Thoracic aorta (tissue), 2 donors: ENCODE data around the gene VAT1L. TPM values are rescaled to one million over a fixed set of nuclear protein-coding genes. Genes with fewer than 3 reads are reported as not detected.

Experiments used
- ATAC-seq: fragments of 150-250 bp; one replicate; pipeline ENCODE4 v1.8.0; 2017; ENCODE audit warnings: low read depth; ENCODE audit not compliant: insufficient number of reproducible peaks, low FRiP score
- DNase-seq: peaks from one replicate; pipeline ENCODE4 v3.0.0-alpha.2; 2020; ENCODE audit warnings: low spot score
- H3K27ac ChIP-seq, 2 donors: fragments of 200-600 bp; sonication (generic); 1 replicate in 1 of 2; 2 replicates in 1 of 2; pipeline ENCODE4 v1.5.1; 2016; ENCODE audit warnings: mild to moderate bottlenecking in 2 of 2, moderate library complexity in 2 of 2
- H3K27me3 ChIP-seq: fragments of 200-600 bp; sonication (generic); replicated peaks from 2 replicates; pipeline ENCODE4 v1.6.0; 2016; ENCODE audit warnings: mild to moderate bottlenecking; ENCODE audit not compliant: insufficient read depth
- H3K36me3 ChIP-seq: fragments of 200-600 bp; sonication (generic); one replicate; pipeline ENCODE4 v1.5.1; 2016
- H3K4me1 ChIP-seq, 2 donors: fragments of 200-600 bp; sonication (generic); 1 replicate in 1 of 2; 2 replicates in 1 of 2; pipeline versions ENCODE4 v1.5.1 to v1.6.0; 2016; ENCODE audit warnings: low read depth in 2 of 2, mild to moderate bottlenecking in 1 of 2; ENCODE audit not compliant: control insufficient read depth in 1 of 2
- H3K4me3 ChIP-seq: fragments of 200-600 bp; sonication (generic); 2 replicates; pipeline ENCODE4 v1.5.1; 2016; ENCODE audit warnings: mild to moderate bottlenecking
- H3K9me3 ChIP-seq: fragments of 200-600 bp; sonication (generic); 2 replicates; pipeline ENCODE4 v1.5.1; 2016
- CTCF ChIP-seq: fragments of 200-600 bp; sonication (generic); IDR thresholded peaks from one replicate; pipeline ENCODE4 v1.5.1; 2019; ENCODE audit warnings: antibody characterized with exemption
- total RNA-seq, 2 donors: library from RNA; depleted of rRNA; stranded (reverse); fragments of >200 nt; gene quantifications; one replicate each; pipeline versions ENCODE4 v1.1.0 to v1.2.3, GENCODE V29; 2016

Gene VAT1L
- total RNA-seq, 2 donors from 2014 or later: 10.4 to 27.1 TPM

GRCh38 chr16:77916111-77916510, 127.7 kb downstream of the VAT1L start:
- Histone ChIP-seq H3K4me3 (no peak overlapping the region), H3K9me3 (no peaks in the 10 kb centered on the region), H3K4me1 (peaks cover 11 to 35% of the 10 kb centered on the region in 2 donors), H3K27me3 (no peaks in the 10 kb centered on the region), H3K27ac (no peak overlapping the region), H3K36me3 (no peaks in the 10 kb centered on the region)
- TF ChIP-seq CTCF: no peak
- DNase-seq: no peak
- ATAC-seq: no peak

GRCh38 chr16:77917971-77918370, 129.6 kb downstream of the VAT1L start:
- TF ChIP-seq CTCF: no peak
- H3K27me3 ChIP-seq: no peaks in the 10 kb centered on the region
- H3K9me3 ChIP-seq: no peaks in the 10 kb centered on the region
- no peak for DNase-seq
- no peaks in the 10 kb centered on the region for H3K36me3 ChIP-seq
- no peak for ATAC-seq
- H3K4me3 ChIP-seq: no peak overlapping the region
- H3K4me1 ChIP-seq: peaks cover 11 to 43% of the 10 kb centered on the region in 2 donors
- peak overlapping the region; percentile 13 to 55 for H3K27ac ChIP-seq

GRCh38 chr16:77918809-77919707, 130.7 kb downstream of the VAT1L start:
- Histone ChIP-seq H3K4me3 (no peak overlapping the region), H3K27ac (peak overlapping the region; percentile 13 to 55), H3K9me3 (no peaks in the 10 kb centered on the region), H3K4me1 (peaks cover 11 to 43% of the 10 kb centered on the region in 2 donors), H3K27me3 (no peaks in the 10 kb centered on the region), H3K36me3 (no peaks in the 10 kb centered on the region)
- ATAC-seq (peak; percentile 40), DNase-seq (no peak)
- no peak for TF ChIP-seq CTCF

GRCh38 chr16:77919761-77920415, 131.5 kb downstream of the VAT1L start:
- ATAC-seq (peak; percentile 25), DNase-seq (no peak)
- Histone ChIP-seq H3K27me3 (no peaks in the 10 kb centered on the region), H3K4me1 (peaks cover 11 to 43% of the 10 kb centered on the region in 2 donors), H3K27ac (peak overlapping the region in 1 of 2 donors; percentile 28), H3K9me3 (no peaks in the 10 kb centered on the region), H3K36me3 (no peaks in the 10 kb centered on the region), H3K4me3 (no peak overlapping the region)
- TF ChIP-seq CTCF: no peak

GRCh38 chr16:77920984-77921383, 132.6 kb downstream of the VAT1L start:
- Histone ChIP-seq H3K9me3 (no peaks in the 10 kb centered on the region), H3K27ac (no peak overlapping the region), H3K36me3 (no peaks in the 10 kb centered on the region), H3K27me3 (no peaks in the 10 kb centered on the region), H3K4me1 (peaks cover 11 to 43% of the 10 kb centered on the region in 2 donors), H3K4me3 (no peak overlapping the region)
- no peak for TF ChIP-seq CTCF
- ATAC-seq: no peak
- no peak for DNase-seq
